GM12891 (cell line): ENCODE results near the gene UGT1A5.

Experiments used
- DNase-seq: peaks from one replicate; pipeline ENCODE4 v3.0.0; 2011; ENCODE audit warnings: low spot score; ENCODE audit not compliant: insufficient read length
- FAIRE-seq: peaks from 2 replicates; lab custom pipeline; 2011; peaks lifted over from hg19 to GRCh38; lab: Jason Lieb, UNC
- PAX5 ChIP-seq: IDR thresholded peaks from 2 replicates; pipeline ENCODE4 v1.6.1; 2011; ENCODE audit warnings: low read length, moderate library complexity, mild to moderate bottlenecking; ENCODE audit not compliant: insufficient read depth, severe bottlenecking
- POLR2A ChIP-seq: IDR thresholded peaks from 2 replicates; pipeline ENCODE4 v1.6.1; 2011; ENCODE audit warnings: low read depth, low read length, control low read depth
- POLR2AphosphoS5 ChIP-seq: IDR thresholded peaks from 2 replicates; pipeline ENCODE4 v1.6.1; 2011; ENCODE audit warnings: low read depth, low read length, control low read depth
- POU2F2 ChIP-seq: IDR thresholded peaks from 2 replicates; pipeline ENCODE4 v1.6.1; 2011; ENCODE audit warnings: low read depth, mild to moderate bottlenecking, control low read depth, low read length, moderate library complexity
- SPI1 ChIP-seq: IDR thresholded peaks from 2 replicates; pipeline ENCODE4 v1.6.1; 2011; ENCODE audit warnings: low read depth, low read length, control low read depth
- TAF1 ChIP-seq: IDR thresholded peaks from 2 replicates; pipeline ENCODE4 v1.6.1; 2011; ENCODE audit warnings: low read depth, low read length, control low read depth

UGT1A5 gene

GRCh38 chr2:233807215-233807865 lies 94.6 kb downstream of the UGT1A5 start:
- TF ChIP-seq POLR2AphosphoS5: no peak
- TF ChIP-seq POLR2A: no peak
- TF ChIP-seq TAF1: no peak
- no peak for TF ChIP-seq PAX5
- TF ChIP-seq SPI1: no peak
- no peak for TF ChIP-seq POU2F2
- no peak for DNase-seq
- FAIRE-seq: no peak

GRCh38 chr2:233807966-233808935 lies 95.5 kb downstream of the UGT1A5 start:
- no peak for DNase-seq
- FAIRE-seq: no peak
- TF ChIP-seq SPI1 (no peak), POLR2A (no peak), POLR2AphosphoS5 (no peak), TAF1 (no peak), POU2F2 (no peak), PAX5 (no peak)

GRCh38 chr2:233810385-233810784 lies 97.7 kb downstream of the UGT1A5 start:
- TF ChIP-seq POU2F2 (no peak), POLR2AphosphoS5 (no peak), SPI1 (no peak), POLR2A (no peak), PAX5 (no peak), TAF1 (no peak)
- DNase-seq: no peak
- no peak for FAIRE-seq

- FAIRE-seq: no peak
- no peak for DNase-seq
Measured at GRCh38 chr2:233811087-233811486, 98.4 kb downstream of the UGT1A5 start.

GRCh38 chr2:233811732-233812131 lies 99.0 kb downstream of the UGT1A5 start:
- TF ChIP-seq PAX5 (no peak), POU2F2 (no peak), POLR2AphosphoS5 (no peak), SPI1 (no peak), TAF1 (no peak), POLR2A (no peak)
- no peak for FAIRE-seq
- DNase-seq: no peak

More at GRCh38 chr2:233811087-233811486, 98.4 kb downstream of the UGT1A5 start:
- TF ChIP-seq TAF1 (no peak), POLR2A (no peak), POU2F2 (no peak), PAX5 (no peak), POLR2AphosphoS5 (no peak), SPI1 (no peak)

GRCh38 chr2:233813236-233814055 lies 100.7 kb downstream of the UGT1A5 start:
- DNase-seq (no peak), FAIRE-seq (no peak)
- no peak for TF ChIP-seq POU2F2
- no peak for TF ChIP-seq POLR2A
- no peak for TF ChIP-seq SPI1

GRCh38 chr2:233814056-233814835 lies 101.5 kb downstream of the UGT1A5 start:
- DNase-seq (no peak), FAIRE-seq (no peak)
- no peak for TF ChIP-seq PAX5
- TF ChIP-seq POLR2AphosphoS5: no peak
- no peak for TF ChIP-seq POLR2A
- no peak for TF ChIP-seq TAF1
- TF ChIP-seq SPI1: no peak
- no peak for TF ChIP-seq POU2F2

GRCh38 chr2:233815861-233816260 lies 103.2 kb downstream of the UGT1A5 start:
- no peak for FAIRE-seq
- no peak for DNase-seq
- no peak for TF ChIP-seq POLR2A
- no peak for TF ChIP-seq SPI1
- TF ChIP-seq POU2F2: no peak
- no peak for TF ChIP-seq PAX5
- TF ChIP-seq POLR2AphosphoS5: no peak
- TF ChIP-seq TAF1: no peak
